A549 (cell line): ENCODE measurements around the gene AGBL4. TPM values are rescaled to one million over a fixed set of nuclear protein-coding genes. Genes with fewer than 3 reads are reported as not detected.

Experiments used
- ATAC-seq, 2 experiments: fragments of 200-7000 bp in 1 of 2; fragments of >200 bp in 1 of 2; cut with Nextera tagmentation in 1 of 2; cut with Tn5 transposase in 1 of 2; 3 replicates each; pipeline versions ENCODE4 v1.8.0 to v1.9.1; 2018 to 2020; ENCODE audit warnings: mild to moderate bottlenecking in 1 of 2, moderate library complexity in 1 of 2
- CTCF ChIA-PET: fragments of 300-600 bp; sonication (Branson Sonifier 250); formaldehyde crosslinking; extraction: SDS; loops from one replicate; lab custom pipeline; 2021; ENCODE audit warnings: antibody characterized with exemption, inconsistent platforms; lab: Yijun Ruan, JAX
- POLR2A ChIA-PET: fragments of 350-600 bp; formaldehyde crosslinking; extraction: SDS; loops from one replicate; lab custom pipeline; 2021; ENCODE audit warnings: antibody characterized with exemption, inconsistent platforms; lab: Yijun Ruan, JAX
- DNase-seq, 2 experiments: peaks; one replicate each; pipeline versions ENCODE4 v3.0.0 to v3.0.0-alpha.2; 2011 to 2016; ENCODE audit warnings: low read depth in 1 of 2, low spot score in 1 of 2
- FAIRE-seq: peaks from 2 replicates; lab custom pipeline; 2011; peaks lifted over from hg19 to GRCh38; lab: Jason Lieb, UNC
- H3K27ac ChIP-seq, 2 experiments: fragments of >200 bp; sonication (Bioruptor Twin); formaldehyde crosslinking; 3 replicates each; pipeline ENCODE4 v1.5.1; 2016 to 2017
- H3K4me1 ChIP-seq: fragments of >200 bp; sonication (Bioruptor Twin); formaldehyde crosslinking; 3 replicates; pipeline ENCODE4 v1.6.1; 2016
- H3K4me2 ChIP-seq: fragments of >200 bp; sonication (Bioruptor Twin); formaldehyde crosslinking; 3 replicates; pipeline ENCODE4 v1.6.1; 2016
- H3K4me3 ChIP-seq: fragments of >200 bp; sonication (Bioruptor Twin); formaldehyde crosslinking; 3 replicates; pipeline ENCODE4 v1.5.1; 2016
- H3K9me3 ChIP-seq: fragments of >200 bp; sonication (Bioruptor Twin); formaldehyde crosslinking; 3 replicates; pipeline ENCODE4 v1.6.1; 2016
- BCL3 ChIP-seq: fragments of >200 bp; sonication (Bioruptor Twin); formaldehyde crosslinking; IDR thresholded peaks from 3 replicates; pipeline ENCODE4 v1.6.1; 2016
- BHLHE40 ChIP-seq: IDR thresholded peaks from 2 replicates; pipeline ENCODE4 v1.6.1; 2012; ENCODE audit warnings: low read depth, low read length, inconsistent platforms
- CHD2 ChIP-seq: fragments of 150-350 bp; IDR thresholded peaks from 2 replicates; pipeline ENCODE4 v1.6.1; 2014; ENCODE audit warnings: low read length; ENCODE audit not compliant: partially characterized antibody
- CHD4 ChIP-seq: fragments of 200-600 bp; sonication (generic); IDR thresholded peaks from 2 replicates; pipeline ENCODE4 v1.6.1; 2016; ENCODE audit warnings: antibody characterized with exemption, mild to moderate bottlenecking, borderline replicate concordance
- EHF ChIP-seq: fragments of 250-450 bp; sonication (Bioruptor Pico); IDR thresholded peaks from 2 replicates; pipeline ENCODE4 v1.5.0; 2020; ENCODE audit warnings: mild to moderate bottlenecking
- ELK1 ChIP-seq: fragments of 150-350 bp; IDR thresholded peaks from 2 replicates; pipeline ENCODE4 v1.6.1; 2014; ENCODE audit warnings: low read depth, mild to moderate bottlenecking, low read length
- GATA3 ChIP-seq: IDR thresholded peaks from 2 replicates; pipeline ENCODE4 v1.6.1; 2012; ENCODE audit warnings: borderline replicate concordance
- HOXA7 ChIP-seq: fragments of 250-450 bp; sonication (Bioruptor Pico); IDR thresholded peaks from 2 replicates; pipeline ENCODE4 v1.5.0; 2020; ENCODE audit warnings: mild to moderate bottlenecking, moderate library complexity
- HOXB13 ChIP-seq: fragments of 250-450 bp; sonication (Bioruptor Pico); IDR thresholded peaks from 2 replicates; pipeline ENCODE4 v1.5.0; 2020; ENCODE audit warnings: low read depth, mild to moderate bottlenecking, moderate library complexity
- KDM5A ChIP-seq: fragments of 200-600 bp; sonication (generic); IDR thresholded peaks from 2 replicates; pipeline ENCODE4 v1.6.1; 2016; ENCODE audit warnings: antibody characterized with exemption, mild to moderate bottlenecking
- MAFK ChIP-seq: fragments of 450-650 bp; IDR thresholded peaks from 2 replicates; pipeline ENCODE4 v1.6.1; 2014; ENCODE audit not compliant: partially characterized antibody
- MAX ChIP-seq: IDR thresholded peaks from 2 replicates; pipeline ENCODE4 v1.6.1; 2012
- NFE2L2 ChIP-seq: fragments of 150-350 bp; conservative IDR thresholded peaks from 2 replicates; pipeline ENCODE4 v1.6.1; 2014; ENCODE audit warnings: low read length
- PHF8 ChIP-seq: fragments of 200-600 bp; sonication (generic); IDR thresholded peaks from 2 replicates; pipeline ENCODE4 v1.6.1; 2016; ENCODE audit warnings: low read depth, mild to moderate bottlenecking, antibody characterized with exemption, moderate library complexity, borderline replicate concordance
- RAD21 ChIP-seq, 2 experiments: fragments of >200 bp in 1 of 2; sonication (Bioruptor Twin) in 1 of 2; formaldehyde crosslinking in 1 of 2; IDR thresholded peaks in 1 of 2; conservative IDR thresholded peaks in 1 of 2; 2 replicates in 1 of 2; 3 replicates in 1 of 2; pipeline ENCODE4 v1.6.1; 2012 to 2018; ENCODE audit warnings: inconsistent platforms in 1 of 2
- RARB ChIP-seq: fragments of 250-450 bp; sonication (Bioruptor Pico); IDR thresholded peaks from 2 replicates; pipeline ENCODE4 v1.8.0; 2021; ENCODE audit warnings: mild to moderate bottlenecking, moderate library complexity
- RCOR1 ChIP-seq: fragments of 150-350 bp; IDR thresholded peaks from 2 replicates; pipeline ENCODE4 v1.6.1; 2014; ENCODE audit warnings: antibody characterized with exemption, low read length, low read depth
- SMC3 ChIP-seq: fragments of >200 bp; sonication (Bioruptor Twin); formaldehyde crosslinking; IDR thresholded peaks from 3 replicates; pipeline ENCODE4 v1.6.1; 2018; ENCODE audit warnings: inconsistent platforms
- SREBF2 ChIP-seq: fragments of 450-650 bp; IDR thresholded peaks from 2 replicates; pipeline ENCODE4 v1.6.1; 2014; ENCODE audit warnings: mild to moderate bottlenecking, moderate library complexity
- ZNF302 ChIP-seq: fragments of 250-450 bp; sonication (Bioruptor Pico); IDR thresholded peaks from 2 replicates; pipeline ENCODE4 v1.9.0; 2021; ENCODE audit warnings: inconsistent platforms, mild to moderate bottlenecking, moderate library complexity
- WGBS: methylation state at CpG from one replicate; pipeline ENCODE4 v1.1.6; 2017; ENCODE audit errors: missing lambda C conversion rate; 5-methylcytosine and 5-hydroxymethylcytosine counted together
- polyA plus RNA-seq, 4 experiments: library from polyadenylated mRNA; depleted of rRNA in 3 of 4; stranded (reverse); fragments of >200 nt; fragmentation: RNase III in 1 of 4; extraction: RNeasy Plus Mini Kit Qiagen cat#74134 plus additional on column Dnase treatment in 1 of 4; gene quantifications; 2 replicates in 3 of 4; 3 replicates in 1 of 4; pipeline ENCODE4 v1.2.3, GENCODE V29; 2011 to 2017
- TF ChIP-seq, protein P1 (sequence below): fragments of 200-600 bp; sonication (generic); IDR thresholded peaks from 2 replicates; pipeline ENCODE4 v1.6.1; 2016; ENCODE audit warnings: antibody characterized with exemption, mild to moderate bottlenecking, moderate library complexity

Gene AGBL4
- polyA plus RNA-seq, 2 of the 4 experiments (the other 2 are of a cell fraction), result not detected

DNA sequence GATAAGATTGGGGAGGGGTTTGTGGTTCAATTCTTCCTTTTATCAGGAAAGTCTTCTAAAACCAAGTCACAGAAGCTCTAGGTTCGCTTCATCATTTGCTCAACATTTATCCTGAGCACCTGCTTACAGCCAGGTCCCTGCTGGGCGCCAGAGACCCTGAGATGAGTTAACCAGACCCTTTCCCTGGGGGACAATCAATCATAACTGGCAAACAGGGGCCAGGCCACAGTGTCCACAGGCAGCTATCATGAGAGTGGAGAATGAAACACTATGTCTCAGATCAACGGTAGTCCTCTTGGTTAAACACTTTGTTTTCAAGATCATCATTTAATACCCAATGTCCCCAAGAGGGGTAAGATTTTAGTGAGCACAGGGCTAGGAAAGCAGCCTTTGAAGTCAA is 1393.9 kb downstream of the AGBL4 start (continued):
- TF ChIP-seq MAFK, result no peak
- TF ChIP-seq MAX, result no peak
- TF ChIP-seq CHD2, result no peak
- TF ChIP-seq SREBF2, result no peak
- TF ChIP-seq RAD21 (conservative IDR thresholded peaks at IDR 0.05 in 1 of 2, IDR thresholded peaks at IDR 0.05 in 1 of 2), result no peak

GRCh38 chr1:48627486-48627885 is 1396.3 kb downstream of the AGBL4 start:
- FAIRE-seq, result no peak
- WGBS, result 13% methylated on average over 5 of the region's 5 CpGs
- no peak for DNase-seq
- Histone ChIP-seq H3K27ac (no peak overlapping the region), H3K9me3 (no peaks in the 10 kb centered on the region), H3K4me2 (no peak overlapping the region), H3K4me1 (no peaks in the 10 kb centered on the region), H3K4me3 (no peak overlapping the region)
- ChIA-PET POLR2A (no interaction called here), CTCF (no interaction called here)
- ATAC-seq, result no peak
- TF ChIP-seq EHF (CRISPR knock-in tag) (no peak), RARB (no peak), NFE2L2 (no peak), CHD4 (no peak), HOXB13 (CRISPR knock-in tag) (no peak), HOXA7 (CRISPR knock-in tag) (no peak), GATA3 (no peak), RCOR1 (no peak), ELK1 (no peak), SREBF2 (no peak), KDM5A (no peak), PHF8 (no peak), BCL3 (no peak)
- TF ChIP-seq, protein P1, sequence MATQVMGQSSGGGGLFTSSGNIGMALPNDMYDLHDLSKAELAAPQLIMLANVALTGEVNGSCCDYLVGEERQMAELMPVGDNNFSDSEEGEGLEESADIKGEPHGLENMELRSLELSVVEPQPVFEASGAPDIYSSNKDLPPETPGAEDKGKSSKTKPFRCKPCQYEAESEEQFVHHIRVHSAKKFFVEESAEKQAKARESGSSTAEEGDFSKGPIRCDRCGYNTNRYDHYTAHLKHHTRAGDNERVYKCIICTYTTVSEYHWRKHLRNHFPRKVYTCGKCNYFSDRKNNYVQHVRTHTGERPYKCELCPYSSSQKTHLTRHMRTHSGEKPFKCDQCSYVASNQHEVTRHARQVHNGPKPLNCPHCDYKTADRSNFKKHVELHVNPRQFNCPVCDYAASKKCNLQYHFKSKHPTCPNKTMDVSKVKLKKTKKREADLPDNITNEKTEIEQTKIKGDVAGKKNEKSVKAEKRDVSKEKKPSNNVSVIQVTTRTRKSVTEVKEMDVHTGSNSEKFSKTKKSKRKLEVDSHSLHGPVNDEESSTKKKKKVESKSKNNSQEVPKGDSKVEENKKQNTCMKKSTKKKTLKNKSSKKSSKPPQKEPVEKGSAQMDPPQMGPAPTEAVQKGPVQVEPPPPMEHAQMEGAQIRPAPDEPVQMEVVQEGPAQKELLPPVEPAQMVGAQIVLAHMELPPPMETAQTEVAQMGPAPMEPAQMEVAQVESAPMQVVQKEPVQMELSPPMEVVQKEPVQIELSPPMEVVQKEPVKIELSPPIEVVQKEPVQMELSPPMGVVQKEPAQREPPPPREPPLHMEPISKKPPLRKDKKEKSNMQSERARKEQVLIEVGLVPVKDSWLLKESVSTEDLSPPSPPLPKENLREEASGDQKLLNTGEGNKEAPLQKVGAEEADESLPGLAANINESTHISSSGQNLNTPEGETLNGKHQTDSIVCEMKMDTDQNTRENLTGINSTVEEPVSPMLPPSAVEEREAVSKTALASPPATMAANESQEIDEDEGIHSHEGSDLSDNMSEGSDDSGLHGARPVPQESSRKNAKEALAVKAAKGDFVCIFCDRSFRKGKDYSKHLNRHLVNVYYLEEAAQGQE, result no peak

GRCh38 chr1:48619539-48619938 is 1404.2 kb downstream of the AGBL4 start:
- Histone ChIP-seq H3K4me3 (no peak overlapping the region), H3K27ac (no peak overlapping the region), H3K9me3 (no peaks in the 10 kb centered on the region)
- 4% methylated on average over 8 of the region's 9 CpGs for WGBS
- CTCF ChIA-PET, result interaction anchor here (0.6 kb wide), 1 partner anchor 611 kb away, joined by 3 read pairs; no protein-coding TSS in a partner anchor
- FAIRE-seq, result no peak
- TF ChIP-seq ZNF302, result no peak
- TF ChIP-seq SMC3, result no peak
- TF ChIP-seq BHLHE40, result no peak
- TF ChIP-seq, all 56 proteins: peak for 0
- H3K4me1 ChIP-seq, result no peaks in the 10 kb centered on the region
- DNase-seq (peak; percentile 1 to 4), ATAC-seq (peak; percentile 47 to 56; a peak in 4 of 6 replicates)
- peak overlapping the region; percentile 39; the same call in 2 of the 3 replicates for H3K4me2 ChIP-seq
- POLR2A ChIA-PET, result no interaction called here
